Natural killer cell (primary cell): ENCODE results near the gene PPP1R1B. TPM values are rescaled to one million over a fixed set of nuclear protein-coding genes. Genes with fewer than 3 reads are reported as not detected.
A peak's percentile ranks its signal among the peaks of the same experiment; 100 is the strongest.

Experiments
- ATAC-seq, 3 donors: fragments of 150-1000 bp in 2 of 3; fragments of 200-7000 bp in 1 of 3; cut with Tn5 transposase; 1 replicate in 1 of 3; 2 replicates in 2 of 3; pipeline ENCODE4 v1.10.0; 2021; ENCODE audit warnings: mild to moderate bottlenecking in 2 of 3, moderate library complexity in 2 of 3
- DNase-seq, 2 donors: peaks; one replicate each; pipeline versions ENCODE4 v3.0.0 to v3.0.0-alpha.2; 2013 to 2021; ENCODE audit warnings: mixed read lengths in 1 of 2
- H3K27ac ChIP-seq: one replicate; pipeline ENCODE4 v1.5.1; 2013; ENCODE audit warnings: mild to moderate bottlenecking, low read length
- H3K27me3 ChIP-seq: one replicate; pipeline ENCODE4 v1.6.1; 2013; ENCODE audit warnings: low read length; ENCODE audit not compliant: control insufficient read depth, insufficient read depth
- H3K36me3 ChIP-seq: one replicate; pipeline ENCODE4 v1.6.1; 2013; ENCODE audit warnings: low read length; ENCODE audit not compliant: control insufficient read depth, insufficient read depth
- H3K4me1 ChIP-seq: one replicate; pipeline ENCODE4 v1.6.1; 2013; ENCODE audit warnings: low read length; ENCODE audit not compliant: control insufficient read depth, insufficient read depth
- H3K4me3 ChIP-seq: one replicate; pipeline ENCODE4 v1.5.1; 2013; ENCODE audit warnings: low read length
- H3K9me3 ChIP-seq: one replicate; pipeline ENCODE4 v1.6.1; 2013; ENCODE audit warnings: low read length; ENCODE audit not compliant: control insufficient read depth, insufficient read depth
- H3K27ac Mint-ChIP-seq, 2 donors: one replicate each; pipeline ENCODE4 v1.8.0; 2022; ENCODE audit warnings: mild to moderate bottlenecking in 2 of 2, mixed read lengths in 2 of 2, moderate library complexity in 1 of 2
- H3K27me3 Mint-ChIP-seq, 2 donors: one replicate each; pipeline ENCODE4 v1.8.0; 2022; ENCODE audit warnings: low read depth in 2 of 2, mixed read lengths in 2 of 2
- H3K36me3 Mint-ChIP-seq: one replicate; pipeline ENCODE4 v1.8.0; 2022; ENCODE audit warnings: mixed read lengths
- H3K4me1 Mint-ChIP-seq, 2 donors: one replicate each; pipeline ENCODE4 v1.8.0; 2022; ENCODE audit warnings: mixed read lengths in 2 of 2
- H3K4me3 Mint-ChIP-seq: one replicate; pipeline ENCODE4 v1.8.0; 2022; ENCODE audit warnings: mild to moderate bottlenecking, moderate library complexity, mixed read lengths
- H3K9me3 Mint-ChIP-seq, 2 donors: one replicate each; pipeline ENCODE4 v1.8.0; 2022; ENCODE audit warnings: mixed read lengths in 2 of 2
- WGBS: methylation state at CpG from one replicate; pipeline ENCODE4 v1.1.7; 2013; ENCODE audit warnings: missing lambda C conversion rate; ENCODE audit not compliant: insufficient coverage; 5-methylcytosine and 5-hydroxymethylcytosine counted together
- intact Hi-C: fragments of 100-400 bp; cut with micrococcal nuclease; formaldehyde crosslinking; loops from one replicate; pipeline ENCODE4 v1.14.2; 2022
- total RNA-seq, 4 donors: library from RNA; stranded (reverse); fragments of 120-200 nt in 1 of 4; gene quantifications; one replicate each; pipeline versions ENCODE4 v1.2.3 to v1.2.4, GENCODE V29; 2013 to 2022
- TF ChIP-seq, protein P1 (sequence below): fragments of 200-600 bp; IDR thresholded peaks from one replicate; pipeline ENCODE4 v1.8.0; 2022; ENCODE audit warnings: antibody characterized with exemption

The PPP1R1B gene
- total RNA-seq, 3 donors from 2014 or later (not counting 1 experiment from before 2014, with no cell fraction given), result not detected

DNA sequence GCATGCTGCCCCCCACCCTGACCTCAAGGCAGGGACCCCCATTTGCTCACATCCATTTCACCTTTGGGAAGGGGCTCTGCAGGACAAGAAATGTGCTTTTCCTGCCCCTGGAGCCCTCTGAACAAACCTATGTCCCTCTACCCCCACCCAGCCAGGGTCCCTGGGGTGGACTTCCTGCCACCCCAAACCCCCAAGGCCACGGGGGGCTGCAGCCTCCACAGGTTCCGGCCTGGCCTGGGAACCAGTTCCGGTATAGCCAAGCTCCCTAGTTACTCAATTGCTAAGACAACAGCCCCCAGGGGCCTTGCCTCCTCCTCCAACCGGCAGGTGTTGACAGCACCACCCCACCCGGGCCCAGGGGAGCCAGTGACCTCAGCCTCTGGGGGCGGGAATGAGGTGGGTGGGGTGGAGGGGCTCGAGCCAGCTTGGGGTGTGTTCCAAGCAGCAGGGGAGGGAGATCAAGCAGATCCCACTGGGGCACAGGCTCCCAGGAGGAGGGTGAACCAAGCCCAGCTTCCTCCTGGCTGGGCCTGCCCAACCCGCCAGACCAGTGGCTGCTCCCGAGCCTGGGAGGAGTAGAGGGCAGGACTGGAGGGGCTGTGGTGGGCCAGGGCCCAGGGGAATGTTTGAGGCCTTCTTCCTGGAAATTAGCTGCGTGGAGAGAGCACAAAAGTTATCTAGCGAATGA, 48.1 kb downstream of the PPP1R1B start:
- Mint-ChIP-seq H3K36me3 (no peaks in the 10 kb centered on the region), H3K9me3 (no peaks in the 10 kb centered on the region), H3K4me3 (no peak overlapping the region), H3K4me1 (peaks cover 44 to 59% of the 10 kb centered on the region in 2 donors), H3K27me3 (no peaks in the 10 kb centered on the region), H3K27ac (peak overlapping the region in 1 of 2 donors; percentile 98)
- WGBS, result 58% methylated on average over 10 of the region's 11 CpGs
- H3K36me3 ChIP-seq, result no peaks in the 10 kb centered on the region
- no peak for DNase-seq
- ATAC-seq, result no peak
- peaks cover 3% of the 10 kb centered on the region for H3K27me3 ChIP-seq
- TF ChIP-seq, protein P1, sequence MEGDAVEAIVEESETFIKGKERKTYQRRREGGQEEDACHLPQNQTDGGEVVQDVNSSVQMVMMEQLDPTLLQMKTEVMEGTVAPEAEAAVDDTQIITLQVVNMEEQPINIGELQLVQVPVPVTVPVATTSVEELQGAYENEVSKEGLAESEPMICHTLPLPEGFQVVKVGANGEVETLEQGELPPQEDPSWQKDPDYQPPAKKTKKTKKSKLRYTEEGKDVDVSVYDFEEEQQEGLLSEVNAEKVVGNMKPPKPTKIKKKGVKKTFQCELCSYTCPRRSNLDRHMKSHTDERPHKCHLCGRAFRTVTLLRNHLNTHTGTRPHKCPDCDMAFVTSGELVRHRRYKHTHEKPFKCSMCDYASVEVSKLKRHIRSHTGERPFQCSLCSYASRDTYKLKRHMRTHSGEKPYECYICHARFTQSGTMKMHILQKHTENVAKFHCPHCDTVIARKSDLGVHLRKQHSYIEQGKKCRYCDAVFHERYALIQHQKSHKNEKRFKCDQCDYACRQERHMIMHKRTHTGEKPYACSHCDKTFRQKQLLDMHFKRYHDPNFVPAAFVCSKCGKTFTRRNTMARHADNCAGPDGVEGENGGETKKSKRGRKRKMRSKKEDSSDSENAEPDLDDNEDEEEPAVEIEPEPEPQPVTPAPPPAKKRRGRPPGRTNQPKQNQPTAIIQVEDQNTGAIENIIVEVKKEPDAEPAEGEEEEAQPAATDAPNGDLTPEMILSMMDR, result no peak
- intact Hi-C loops, result loop anchor here (5.0 to 10.0 kb wide), 2 partner anchors 38 to 60 kb away; partner anchors contain the start of genes GRB7, MIEN1 and STARD3
- peaks cover 57% of the 10 kb centered on the region for H3K4me1 ChIP-seq
- H3K9me3 ChIP-seq, result no peaks in the 10 kb centered on the region
- H3K27ac ChIP-seq, result peak overlapping the region; percentile 62
- no peak overlapping the region for H3K4me3 ChIP-seq

DNA sequence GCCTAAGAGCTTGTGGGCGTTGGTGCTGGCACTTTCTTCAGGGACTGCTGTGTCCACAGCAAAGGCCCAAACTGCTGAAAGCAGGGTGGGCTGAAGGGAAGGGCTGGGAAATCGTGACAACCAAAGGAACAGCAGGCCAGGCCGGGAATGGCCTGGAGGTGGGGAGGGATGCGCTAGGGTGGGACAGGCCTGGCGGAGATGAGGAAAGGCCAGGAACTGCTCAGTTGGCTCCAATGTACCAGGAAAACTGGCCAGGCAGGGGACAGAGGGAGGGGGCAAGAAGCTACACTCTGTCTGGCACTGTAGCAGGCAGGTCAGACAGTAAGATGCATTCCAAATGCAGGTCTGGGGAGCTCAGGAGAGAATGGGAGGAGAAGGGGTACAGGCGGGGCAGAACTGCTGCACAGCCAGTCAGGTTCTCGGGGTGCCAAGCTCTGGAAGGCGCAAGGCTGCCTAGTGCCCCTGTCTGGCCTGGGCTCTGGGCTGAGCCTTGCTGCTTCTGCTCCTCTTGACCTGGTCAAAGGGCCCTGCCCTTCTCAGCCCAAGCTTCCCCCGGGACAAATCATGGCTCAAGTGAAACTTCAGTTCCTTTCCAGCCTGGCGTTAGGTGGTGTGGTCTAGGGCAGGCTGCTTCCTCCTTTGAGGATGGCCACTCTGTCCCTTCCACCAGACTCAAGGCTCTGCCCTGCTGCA, 48.8 kb downstream of the PPP1R1B start:
- peak overlapping the region; percentile 80 for H3K4me3 Mint-ChIP-seq

DNA sequence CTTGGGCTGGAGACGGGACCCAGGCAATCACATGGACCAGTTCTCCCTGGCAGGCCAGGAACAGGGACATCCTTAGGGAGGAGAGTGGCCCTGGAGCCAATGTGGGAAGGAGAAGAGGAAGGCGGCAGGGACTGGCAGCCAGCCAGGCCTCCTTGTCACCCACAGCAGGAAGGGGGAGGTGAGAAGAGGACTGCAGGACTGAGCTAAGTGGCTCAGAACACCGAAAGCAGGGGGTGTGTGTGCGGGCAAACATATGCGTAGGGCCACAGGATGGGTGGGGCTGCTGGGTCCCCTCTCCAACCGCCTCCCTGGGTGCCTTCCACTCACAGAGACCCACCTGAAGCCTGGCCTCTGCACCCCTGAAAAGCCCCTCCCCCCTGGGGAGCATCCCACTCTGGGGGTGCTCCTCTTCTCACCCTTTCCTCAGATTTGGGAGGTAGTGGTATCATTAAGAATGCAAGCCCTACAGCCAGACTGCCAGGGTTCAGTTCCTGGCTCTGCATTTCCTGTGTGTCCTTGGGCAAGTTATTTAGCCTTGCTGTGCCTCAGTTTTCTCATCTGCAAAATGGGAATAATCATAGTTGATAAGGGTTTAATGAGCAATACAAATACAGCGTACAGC, 49.6 kb downstream of the PPP1R1B start:
- Histone ChIP-seq H3K36me3 (no peaks in the 10 kb centered on the region), H3K27ac (peak overlapping the region; percentile 62), H3K4me1 (peaks cover 69% of the 10 kb centered on the region), H3K4me3 (no peak overlapping the region), H3K27me3 (no peaks in the 10 kb centered on the region), H3K9me3 (no peaks in the 10 kb centered on the region)
- ATAC-seq (peak; percentile 86 to 88 (median 88)), DNase-seq (peak; percentile 61 to 81)
- TF ChIP-seq, protein P1, result no peak
- intact Hi-C loops, result loop anchor here (5.0 to 10.0 kb wide), 2 partner anchors 39 to 58 kb away; partner anchors contain the start of genes GRB7, MIEN1 and STARD3
- Mint-ChIP-seq H3K27ac (peak overlapping the region; percentile 95 to 98), H3K27me3 (no peaks in the 10 kb centered on the region), H3K36me3 (no peaks in the 10 kb centered on the region), H3K4me1 (peaks cover 56 to 74% of the 10 kb centered on the region in 2 donors), H3K9me3 (no peaks in the 10 kb centered on the region), H3K4me3 (peak overlapping the region; percentile 80)
- WGBS, result 18% methylated on average over 7 of the region's 7 CpGs

More for the DNA sequence above, 48.8 kb downstream of the PPP1R1B start:
- ATAC-seq, result no peak
- H3K36me3 ChIP-seq, result no peaks in the 10 kb centered on the region
- H3K4me1 ChIP-seq, result peaks cover 64% of the 10 kb centered on the region
- no peaks in the 10 kb centered on the region for H3K36me3 Mint-ChIP-seq
- no peak for DNase-seq
- no peak overlapping the region for H3K4me3 ChIP-seq
- peaks cover 3% of the 10 kb centered on the region for H3K27me3 ChIP-seq
- H3K27me3 Mint-ChIP-seq, result no peaks in the 10 kb centered on the region
- peaks cover 50 to 66% of the 10 kb centered on the region in 2 donors for H3K4me1 Mint-ChIP-seq
- no peaks in the 10 kb centered on the region for H3K9me3 ChIP-seq
- 87% methylated on average over 10 of the region's 10 CpGs for WGBS
- intact Hi-C loops, result loop anchor here (5.0 to 10.0 kb wide), 2 partner anchors 38 to 59 kb away; partner anchors contain the start of genes GRB7, MIEN1 and STARD3
- peak overlapping the region; percentile 62 for H3K27ac ChIP-seq
- TF ChIP-seq, protein P1, result no peak
- H3K9me3 Mint-ChIP-seq, result no peaks in the 10 kb centered on the region
- peak overlapping the region; percentile 95 to 98 for H3K27ac Mint-ChIP-seq
